ENCODE data around the gene WWOX. TPM values are rescaled to one million over a fixed set of nuclear protein-coding genes. Genes with fewer than 3 reads are reported as not detected.

Gene WWOX
- total and polyA plus RNA-seq, 2 of the 8 experiments (the other 6 are each of a cell fraction or from before 2014, with no cell fraction given), result 5.4 to 16.7 TPM

- TF ChIP-seq CHD7 (IDR thresholded peaks at IDR 0.05; ENCODE audit: insufficient replicate concordance, low read length), result no peak
- TF ChIP-seq JUN (IDR thresholded peaks at IDR 0.05; ENCODE audit: low read depth, low read length), result no peak
- TF ChIP-seq SIRT6 (IDR thresholded peaks at IDR 0.05; ENCODE audit: low read length), result no peak
- no peak for TF ChIP-seq EP300 (IDR thresholded peaks at IDR 0.05; ENCODE audit: borderline replicate concordance in 1 of 2, low read depth in 2 of 2, low read length in 2 of 2)
These were observed 204.5 kb downstream of the WWOX start (continued) for GRCh38 chr16:78303946-78304345.

All from H1 (cell line).